B cell (primary cell): ENCODE measurements around the gene TIMMDC1. TPM values are rescaled to one million over a fixed set of nuclear protein-coding genes. Genes with fewer than 3 reads are reported as not detected.

Experiments
- ATAC-seq: fragments of 200-7000 bp; cut with Tn5 transposase; one replicate; pipeline ENCODE4 v1.10.0; 2021; ENCODE audit warnings: low read depth, mild to moderate bottlenecking, moderate number of reproducible peaks, moderate library complexity
- CTCF ChIA-PET: fragments of 350-600 bp; sonication (Branson Sonifier 250); formaldehyde crosslinking; loops from one replicate; lab custom pipeline; 2021; ENCODE audit warnings: antibody characterized with exemption, inconsistent platforms; lab: Charles Lee
- POLR2A ChIA-PET: fragments of 350-600 bp; sonication (Branson Sonifier 250); formaldehyde crosslinking; loops from one replicate; lab custom pipeline; 2021; ENCODE audit warnings: antibody characterized with exemption; lab: Charles Lee
- DNase-seq: peaks from one replicate; pipeline ENCODE4 v3.0.0; 2013
- H2AFZ ChIP-seq: 2 replicates; pipeline ENCODE4 v1.6.1; 2012; ENCODE audit warnings: mild to moderate bottlenecking, low read depth, low read length; ENCODE audit not compliant: insufficient read depth, poor library complexity, severe bottlenecking
- H3K27ac ChIP-seq, 2 donors: 1 replicate in 1 of 2; 2 replicates in 1 of 2; pipeline ENCODE4 v1.5.1; 2012 to 2013; ENCODE audit warnings: low read length in 2 of 2, mild to moderate bottlenecking in 2 of 2, moderate library complexity in 1 of 2
- H3K27me3 ChIP-seq, 4 experiments: fragments of 200-600 bp in 1 of 4; sonication (generic) in 1 of 4; replicated peaks in 1 of 4; 1 replicate in 2 of 4; 2 replicates in 2 of 4; pipeline versions ENCODE4 v1.6.1 to v1.7.0; 2013 to 2016; ENCODE audit warnings: low read length in 3 of 4, mild to moderate bottlenecking in 2 of 4, mixed read lengths in 1 of 4, moderate library complexity in 1 of 4; ENCODE audit not compliant: insufficient read depth in 4 of 4, control insufficient read depth in 3 of 4; ENCODE audit errors: control extremely low read depth in 1 of 4
- H3K36me3 ChIP-seq, 2 experiments: replicated peaks in 1 of 2; 1 replicate in 1 of 2; 2 replicates in 1 of 2; pipeline versions ENCODE4 v1.6.1 to v1.7.1; 2013; ENCODE audit warnings: low read length in 1 of 2; ENCODE audit not compliant: insufficient read depth in 2 of 2, control insufficient read depth in 1 of 2; ENCODE audit errors: control extremely low read depth in 1 of 2, extremely low read depth in 1 of 2
- H3K4me1 ChIP-seq, 2 donors: fragments of 200-600 bp in 1 of 2; sonication (generic) in 1 of 2; 1 replicate in 1 of 2; 2 replicates in 1 of 2; pipeline versions ENCODE4 v1.5.1 to v1.6.1; 2013 to 2017; ENCODE audit warnings: low read length in 2 of 2; ENCODE audit not compliant: control insufficient read depth in 2 of 2, insufficient read depth in 2 of 2
- H3K4me2 ChIP-seq: replicated peaks from 2 replicates; pipeline ENCODE3; 2012; ENCODE audit warnings: mild to moderate bottlenecking, low read depth, low read length; ENCODE audit not compliant: poor library complexity, severe bottlenecking
- H3K4me3 ChIP-seq, 5 experiments: fragments of 200-600 bp in 1 of 5; sonication (generic) in 1 of 5; 1 replicate in 3 of 5; 2 replicates in 2 of 5; pipeline versions ENCODE4 v1.5.1 to v1.7.0; 2011 to 2016; ENCODE audit warnings: low read length in 4 of 5, mild to moderate bottlenecking in 4 of 5, low read depth in 2 of 5, control low read depth in 1 of 5, moderate library complexity in 1 of 5; ENCODE audit not compliant: insufficient read depth in 1 of 5; ENCODE audit errors: control extremely low read depth in 1 of 5, extremely low read depth in 1 of 5
- H3K79me2 ChIP-seq: fragments of 200-600 bp; sonication (generic); one replicate; pipeline ENCODE4 v1.6.0; 2016; ENCODE audit warnings: low read length; ENCODE audit not compliant: control insufficient read depth, insufficient read depth
- H3K9ac ChIP-seq: fragments of 200-600 bp; sonication (generic); 2 replicates; pipeline ENCODE4 v1.6.1; 2017; ENCODE audit warnings: mild to moderate bottlenecking, low read length, moderate library complexity
- H3K9me3 ChIP-seq, 3 donors: one replicate each; pipeline versions ENCODE4 v1.6.1 to v1.7.1; 2013; ENCODE audit warnings: low read length in 2 of 3; ENCODE audit not compliant: control insufficient read depth in 2 of 3, insufficient read depth in 1 of 3; ENCODE audit errors: control extremely low read depth in 1 of 3
- H4K20me1 ChIP-seq: 2 replicates; pipeline ENCODE4 v1.6.0; 2012; ENCODE audit warnings: mild to moderate bottlenecking, low read length; ENCODE audit not compliant: insufficient read depth, control insufficient read depth, poor library complexity, severe bottlenecking
- H3K27ac Mint-ChIP-seq: one replicate; pipeline ENCODE4 v1.8.0; 2021; ENCODE audit warnings: mixed read lengths
- H3K27me3 Mint-ChIP-seq: one replicate; pipeline ENCODE4 v1.8.0; 2021; ENCODE audit warnings: mixed read lengths
- H3K4me1 Mint-ChIP-seq: one replicate; pipeline ENCODE4 v1.8.0; 2021; ENCODE audit warnings: mixed read lengths
- H3K4me3 Mint-ChIP-seq: one replicate; pipeline ENCODE4 v1.8.0; 2021; ENCODE audit warnings: mixed read lengths
- H3K9me3 Mint-ChIP-seq: one replicate; pipeline ENCODE4 v1.8.0; 2022; ENCODE audit warnings: mixed read lengths; ENCODE audit not compliant: insufficient read depth
- EZH2 ChIP-seq: IDR thresholded peaks from 2 replicates; pipeline ENCODE4 v1.6.1; 2012; ENCODE audit warnings: borderline replicate concordance, low read depth, mild to moderate bottlenecking, moderate library complexity, low read length; ENCODE audit not compliant: insufficient read depth, poor library complexity, severe bottlenecking
- WGBS: methylation state at CpG from one replicate; pipeline ENCODE4 v1.1.5; 2013; ENCODE audit warnings: missing lambda C conversion rate; ENCODE audit not compliant: insufficient coverage; 5-methylcytosine and 5-hydroxymethylcytosine counted together
- intact Hi-C: fragments of 100-400 bp; cut with micrococcal nuclease; formaldehyde crosslinking; loops from one replicate; pipeline ENCODE4 v1.10.0; 2022
- polyA plus RNA-seq: library from polyadenylated mRNA; depleted of rRNA; stranded (reverse); fragments of >200 nt; gene quantifications from 2 replicates; pipeline ENCODE4 v1.2.3, GENCODE V29; 2012
- total RNA-seq, 2 donors: library from RNA; stranded (reverse); fragments of 120-200 nt in 1 of 2; gene quantifications; 1 replicate in 1 of 2; 2 replicates in 1 of 2; pipeline versions ENCODE4 v1.2.3 to v1.2.4, GENCODE V29; 2013 to 2022
- TF ChIP-seq, protein P1 (sequence below): fragments of 200-600 bp; IDR thresholded peaks from one replicate; pipeline ENCODE4 v1.8.0; 2022; ENCODE audit warnings: antibody characterized with exemption, mild to moderate bottlenecking

TIMMDC1 gene
- total and polyA plus RNA-seq, 2 donors (not counting 1 experiment from before 2014, with no cell fraction given), result 50.5 to 58.5 TPM

DNA sequence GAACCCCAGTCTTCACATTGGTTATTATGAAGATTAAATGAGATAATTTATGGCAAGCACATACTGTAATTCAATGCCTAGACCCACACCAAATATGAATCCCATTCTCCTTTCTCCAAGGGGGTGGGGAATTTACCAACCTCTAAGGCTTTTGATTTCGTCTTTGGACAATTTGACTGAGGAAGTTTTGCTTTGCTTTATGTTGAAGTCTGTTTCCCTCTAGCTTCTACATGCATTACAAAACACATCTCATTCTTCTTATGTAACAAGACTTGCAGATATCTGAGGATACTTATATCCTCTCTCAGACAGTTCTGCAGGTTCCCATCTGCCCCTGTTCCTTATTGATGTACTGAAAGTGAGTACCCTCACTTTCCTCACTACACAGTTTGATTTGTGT, 48.9 kb downstream of the TIMMDC1 start:
- peaks cover 0 to 24% of the 10 kb centered on the region in 2 donors for H3K4me1 ChIP-seq
- H3K9ac ChIP-seq, result no peak overlapping the region
- Mint-ChIP-seq H3K4me3 (no peak overlapping the region), H3K27me3 (no peaks in the 10 kb centered on the region), H3K4me1 (peaks cover 61% of the 10 kb centered on the region), H3K27ac (peak overlapping the region; percentile 6), H3K9me3 (no peaks in the 10 kb centered on the region)
- POLR2A ChIA-PET, result no interaction called here
- CTCF ChIA-PET, result interaction anchor here (0.7 to 1.1 kb wide), 2 partner anchors 65 to 1013 kb away, joined by 3 read pairs; no protein-coding TSS in a partner anchor
- no peaks in the 10 kb centered on the region for H3K27me3 ChIP-seq
- WGBS, result no CpG with 5 or more reads among the region's 1 CpG
- peaks cover 11% of the 10 kb centered on the region for H3K79me2 ChIP-seq
- ATAC-seq (no peak), DNase-seq (no peak)
- no peak overlapping the region for H3K4me2 ChIP-seq
- H4K20me1 ChIP-seq, result no peaks in the 10 kb centered on the region
- no peak overlapping the region for H3K27ac ChIP-seq
- H2AFZ ChIP-seq, result no peak overlapping the region
- H3K36me3 ChIP-seq, result peaks cover 0 to 7% of the 10 kb centered on the region in 2 experiments
- no peak for TF ChIP-seq EZH2
- TF ChIP-seq, protein P1, sequence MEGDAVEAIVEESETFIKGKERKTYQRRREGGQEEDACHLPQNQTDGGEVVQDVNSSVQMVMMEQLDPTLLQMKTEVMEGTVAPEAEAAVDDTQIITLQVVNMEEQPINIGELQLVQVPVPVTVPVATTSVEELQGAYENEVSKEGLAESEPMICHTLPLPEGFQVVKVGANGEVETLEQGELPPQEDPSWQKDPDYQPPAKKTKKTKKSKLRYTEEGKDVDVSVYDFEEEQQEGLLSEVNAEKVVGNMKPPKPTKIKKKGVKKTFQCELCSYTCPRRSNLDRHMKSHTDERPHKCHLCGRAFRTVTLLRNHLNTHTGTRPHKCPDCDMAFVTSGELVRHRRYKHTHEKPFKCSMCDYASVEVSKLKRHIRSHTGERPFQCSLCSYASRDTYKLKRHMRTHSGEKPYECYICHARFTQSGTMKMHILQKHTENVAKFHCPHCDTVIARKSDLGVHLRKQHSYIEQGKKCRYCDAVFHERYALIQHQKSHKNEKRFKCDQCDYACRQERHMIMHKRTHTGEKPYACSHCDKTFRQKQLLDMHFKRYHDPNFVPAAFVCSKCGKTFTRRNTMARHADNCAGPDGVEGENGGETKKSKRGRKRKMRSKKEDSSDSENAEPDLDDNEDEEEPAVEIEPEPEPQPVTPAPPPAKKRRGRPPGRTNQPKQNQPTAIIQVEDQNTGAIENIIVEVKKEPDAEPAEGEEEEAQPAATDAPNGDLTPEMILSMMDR, result no peak
- no peaks in the 10 kb centered on the region for H3K9me3 ChIP-seq
- H3K4me3 ChIP-seq, result no peak overlapping the region
- intact Hi-C loops, result loop anchor here (5.0 kb wide), 1 partner anchor 40 kb away; no protein-coding TSS in a partner anchor

DNA sequence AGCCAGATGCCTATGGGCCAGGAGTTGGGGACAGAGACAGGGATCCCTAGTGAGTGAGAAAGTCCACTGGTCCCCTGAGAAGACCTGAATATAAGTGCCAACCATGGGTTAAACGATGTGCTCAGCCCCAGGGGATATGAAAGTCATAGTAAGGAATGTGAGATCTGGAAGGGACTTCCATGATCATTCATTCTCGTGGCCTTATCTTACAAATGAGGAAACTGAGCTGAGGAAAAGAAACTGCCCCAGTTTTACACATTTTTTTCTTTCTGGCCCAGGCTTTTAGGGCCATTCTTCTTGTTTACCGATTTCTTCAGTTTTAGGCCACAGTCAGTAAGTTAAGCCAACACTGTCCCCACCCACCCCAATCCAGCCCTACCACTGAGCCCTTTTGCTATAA, 50.0 kb downstream of the TIMMDC1 start:
- H3K9ac ChIP-seq, result no peak overlapping the region
- no peak overlapping the region for H3K4me2 ChIP-seq
- CTCF ChIA-PET, result interaction anchor here (1.5 kb wide), 1 partner anchor 9 kb away, joined by 4 read pairs; no protein-coding TSS in a partner anchor
- WGBS, result 41% methylated on average over 2 of the region's 3 CpGs
- intact Hi-C loops, result loop anchor here (5.0 kb wide), 1 partner anchor 39 kb away; no protein-coding TSS in a partner anchor
- no peaks in the 10 kb centered on the region for H3K9me3 ChIP-seq
- H3K36me3 ChIP-seq, result peaks cover 0 to 7% of the 10 kb centered on the region in 2 experiments
- Mint-ChIP-seq H3K27ac (peak overlapping the region; percentile 54), H3K27me3 (no peaks in the 10 kb centered on the region), H3K4me3 (no peak overlapping the region), H3K4me1 (peaks cover 59% of the 10 kb centered on the region), H3K9me3 (no peaks in the 10 kb centered on the region)
- no peaks in the 10 kb centered on the region for H3K27me3 ChIP-seq
- H2AFZ ChIP-seq, result no peak overlapping the region
- H3K4me1 ChIP-seq, result peaks cover 0 to 24% of the 10 kb centered on the region in 2 donors
- no peak overlapping the region for H3K4me3 ChIP-seq
- H3K79me2 ChIP-seq, result peaks cover 14% of the 10 kb centered on the region
- TF ChIP-seq, protein P1, result no peak
- no peak for TF ChIP-seq EZH2
- DNase-seq, result no peak
- POLR2A ChIA-PET, result no interaction called here
- H3K27ac ChIP-seq, result no peak overlapping the region
- no peaks in the 10 kb centered on the region for H4K20me1 ChIP-seq
- ATAC-seq, result no peak
